WTC11 (cell line): ENCODE data around the gene CTDP1.

ENCODE experiments used
- CTCF ChIP-seq: fragments of 200-600 bp; IDR thresholded peaks from 2 replicates; pipeline ENCODE4 v1.8.0; 2022; ENCODE audit warnings: antibody characterized with exemption
- MXD4 ChIP-seq: fragments of 250-450 bp; sonication (Bioruptor Pico); IDR thresholded peaks from 2 replicates; pipeline ENCODE4 v1.8.0; 2021; ENCODE audit warnings: mild to moderate bottlenecking, moderate library complexity, borderline replicate concordance
- NR3C1 ChIP-seq: sonication (generic); formaldehyde crosslinking; conservative IDR thresholded peaks from 2 replicates; pipeline ENCODE4 v1.8.1; 2023; ENCODE audit warnings: low read depth, mild to moderate bottlenecking, missing genetic modification reagents

- TF ChIP-seq CTCF (no peak), MXD4 (CRISPR knock-in tag) (no peak), NR3C1 (CRISPR knock-in tag) (no peak)
Measured at GRCh38 chr18:79668203-79668602, 11.4 kb upstream of the CTDP1 start.
